H1 (cell line): Measurements from ENCODE around the gene SGO1. TPM values are rescaled to one million over a fixed set of nuclear protein-coding genes. Genes with fewer than 3 reads are reported as not detected.

Experiments
- ASH2L ChIP-seq: fragments of 200-600, 300-600 bp; sonication (generic); IDR thresholded peaks from one replicate; pipeline ENCODE4 v1.7.1; 2017; ENCODE audit warnings: low read length
- ATF2 ChIP-seq: IDR thresholded peaks from 2 replicates; pipeline ENCODE4 v1.6.1; 2012; ENCODE audit warnings: low read length, inconsistent platforms
- CTBP2 ChIP-seq: IDR thresholded peaks from 2 replicates; pipeline ENCODE4 v1.7.0; 2011; ENCODE audit warnings: borderline replicate concordance, mild to moderate bottlenecking, moderate library complexity, mixed read lengths, low read length; ENCODE audit not compliant: insufficient read depth, insufficient read length
- EZH2 ChIP-seq: fragments of 200-600 bp; sonication (generic); IDR thresholded peaks from 2 replicates; pipeline ENCODE4 v1.7.1; 2012; ENCODE audit warnings: low read depth, mild to moderate bottlenecking, moderate library complexity, low read length, inconsistent platforms; ENCODE audit not compliant: severe bottlenecking
- polyA plus RNA-seq, 7 experiments: library from polyadenylated mRNA; depleted of rRNA in 3 of 7; stranded (reverse) in 5 of 7; unstranded in 2 of 7; fragments of >200 nt in 5 of 7; fragments of 200-250 nt in 2 of 7; gene quantifications; 1 replicate in 5 of 7; 2 replicates in 1 of 7; 4 replicates in 1 of 7; pipeline versions ENCODE4 v1.2.1 to v1.2.3, GENCODE V29; 2011 to 2013; ENCODE audit warnings: missing spikeins in 2 of 7, mixed read lengths in 2 of 7
- total RNA-seq: library from RNA; stranded (reverse); fragmentation: NEBNext Ultra II Directional; extraction: Animal tissue kit (Norgen Biotek cat#: 25700); gene quantifications from 2 replicates; pipeline ENCODE4 v1.2.1, GENCODE V29; 2021

Gene SGO1
- total and polyA plus RNA-seq, 2 of the 8 experiments (the other 6 are each of a cell fraction or from before 2014, with no cell fraction given) = 6.9 to 36.4 TPM

- TF ChIP-seq ATF2 = no peak
- no peak for TF ChIP-seq ASH2L
- no peak for TF ChIP-seq CTBP2
- no peak for TF ChIP-seq EZH2
- TF ChIP-seq, all 59 proteins: peak for 0
These were observed 24.3 kb downstream of the SGO1 start (continued) for GRCh38 chr3:20161714-20162113.
